Activated CD4-positive, alpha-beta T cell treated with anti-CD3 and anti-CD28 coated beads for 24 hours (primary cell): ENCODE data around the gene TNFRSF18.
A peak's percentile ranks its signal among the peaks of the same experiment; 100 is the strongest.
"Not testable (repeated sequence)": the region's sequence is repeated elsewhere in the genome, so short reads cannot be mapped to it uniquely, and the experiment has no call there.

Experiments used
- DNase-seq, 2 donors: peaks; one replicate each; pipeline ENCODE4 v3.0.0-alpha.2; 2020; ENCODE audit warnings: low read depth in 2 of 2

TNFRSF18 gene

GRCh38 chr1:1206376-1206965 is at the start of gene TNFRSF18:
TNFRSF18 (minus strand) TSS chr1:1206592; CDS start chr1:1206571, 21 bp downstream.
- peak in 1 of 2 donors; percentile 54 for DNase-seq

GRCh38 chr1:1255611-1256010 is 49.2 kb upstream of the TNFRSF18 start:
- no peak for DNase-seq

GRCh38 chr1:1255078-1255477 is 48.7 kb upstream of the TNFRSF18 start:
- DNase-seq = no peak

- no peak for DNase-seq
Observed at GRCh38 chr1:1254667-1254998, 48.2 kb upstream of the TNFRSF18 start.

- DNase-seq = no peak
Observed at GRCh38 chr1:1253972-1254666, 47.7 kb upstream of the TNFRSF18 start.

- DNase-seq = no peak
Observed at GRCh38 chr1:1253314-1253713, 46.9 kb upstream of the TNFRSF18 start.

- DNase-seq = peak; percentile 52 to 57
Observed at GRCh38 chr1:1250786-1251284, 44.4 kb upstream of the TNFRSF18 start.

GRCh38 chr1:1248009-1248913 is 41.9 kb upstream of the TNFRSF18 start:
- DNase-seq = not testable (repeated sequence)

- DNase-seq = no peak
Observed at GRCh38 chr1:1247341-1247913, 41.0 kb upstream of the TNFRSF18 start.

- DNase-seq = no peak
Observed at GRCh38 chr1:1246577-1247340, 40.4 kb upstream of the TNFRSF18 start, which contains the start of gene C1QTNF12. C1QTNF12 (minus strand) TSS chr1:1246722; CDS start chr1:1246690, 32 bp downstream.

GRCh38 chr1:1245817-1246576 is 39.6 kb upstream of the TNFRSF18 start:
- no peak for DNase-seq

- no peak for DNase-seq
Observed at GRCh38 chr1:1245178-1245816, 38.9 kb upstream of the TNFRSF18 start.

GRCh38 chr1:1244192-1244811 is 37.9 kb upstream of the TNFRSF18 start:
- no peak for DNase-seq

GRCh38 chr1:1243807-1244191 is 37.4 kb upstream of the TNFRSF18 start:
- DNase-seq = no peak

- no peak for DNase-seq
Observed at GRCh38 chr1:1243266-1243660, 36.9 kb upstream of the TNFRSF18 start.

GRCh38 chr1:1242461-1243265 is 36.3 kb upstream of the TNFRSF18 start:
- DNase-seq = no peak

- no peak for DNase-seq
Observed at GRCh38 chr1:1241588-1242219, 35.3 kb upstream of the TNFRSF18 start.
